ENCODE results near the gene MAML2.
A peak's percentile ranks its signal among the peaks of the same experiment; 100 is the strongest.

MAML2 gene

DNA sequence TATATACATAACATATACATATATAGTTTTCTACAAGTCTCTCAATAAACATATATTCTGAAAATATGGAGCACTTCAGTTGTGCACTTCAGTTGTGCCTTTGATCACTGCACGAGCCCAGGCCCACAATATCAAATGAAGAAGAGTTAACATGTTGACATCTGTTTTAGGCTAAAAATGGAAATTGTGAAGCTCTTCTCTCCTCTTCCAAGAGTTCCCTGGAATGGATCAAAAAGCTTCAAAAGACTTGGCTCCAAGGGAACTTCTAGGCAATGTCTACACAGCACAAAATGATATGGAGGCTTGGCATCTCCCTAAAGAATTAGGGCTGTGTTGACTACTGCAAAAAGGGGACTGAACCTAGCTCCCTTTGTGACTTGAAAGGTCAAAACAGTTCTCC lies 36.9 kb downstream of the MAML2 start:
- Histone ChIP-seq H3K4me3 (ENCODE audit: low read length) (no peak overlapping the region), H3K27ac (ENCODE audit: low read depth, low read length) (no peak overlapping the region), H3K9ac (ENCODE audit: low read depth, low read length) (peak overlapping the region; percentile 33; the same call in 1 of the 2 replicates), H3K9me3 (ENCODE audit: insufficient read depth, low read depth, low read length) (no peaks in the 10 kb centered on the region), H3K4me1 (ENCODE audit: insufficient read depth, low read length) (peaks cover 37% of the 10 kb centered on the region), H3K27me3 (ENCODE audit: insufficient read depth, low read length) (no peaks in the 10 kb centered on the region), H3K36me3 (ENCODE audit: insufficient read depth, low read length) (no peaks in the 10 kb centered on the region)
- 100% methylated on average over 1 of the region's 1 CpG for WGBS

GRCh38 chr11:96303980-96304379 lies 39.0 kb downstream of the MAML2 start:
- WGBS = 92% methylated on average over 3 of the region's 3 CpGs
- no peak overlapping the region for H3K27ac ChIP-seq (ENCODE audit: low read depth, low read length)
- H3K4me1 ChIP-seq (ENCODE audit: insufficient read depth, low read length) = peaks cover 38% of the 10 kb centered on the region
- no peak overlapping the region for H3K4me3 ChIP-seq (ENCODE audit: low read length)
- H3K9me3 ChIP-seq (ENCODE audit: insufficient read depth, low read depth, low read length) = no peaks in the 10 kb centered on the region
- no peaks in the 10 kb centered on the region for H3K36me3 ChIP-seq (ENCODE audit: insufficient read depth, low read length)
- no peak overlapping the region for H3K9ac ChIP-seq (ENCODE audit: low read depth, low read length)
- H3K27me3 ChIP-seq (ENCODE audit: insufficient read depth, low read length) = no peaks in the 10 kb centered on the region

GRCh38 chr11:96303064-96303463 lies 39.9 kb downstream of the MAML2 start:
- 92% methylated on average over 1 of the region's 1 CpG for WGBS
- H3K4me1 ChIP-seq (ENCODE audit: insufficient read depth, low read length) = peaks cover 30% of the 10 kb centered on the region
- H3K9me3 ChIP-seq (ENCODE audit: insufficient read depth, low read depth, low read length) = no peaks in the 10 kb centered on the region
- H3K4me3 ChIP-seq (ENCODE audit: low read length) = no peak overlapping the region
- H3K36me3 ChIP-seq (ENCODE audit: insufficient read depth, low read length) = no peaks in the 10 kb centered on the region
- no peaks in the 10 kb centered on the region for H3K27me3 ChIP-seq (ENCODE audit: insufficient read depth, low read length)
- H3K27ac ChIP-seq (ENCODE audit: low read depth, low read length) = no peak overlapping the region
- H3K9ac ChIP-seq (ENCODE audit: low read depth, low read length) = no peak overlapping the region

DNA sequence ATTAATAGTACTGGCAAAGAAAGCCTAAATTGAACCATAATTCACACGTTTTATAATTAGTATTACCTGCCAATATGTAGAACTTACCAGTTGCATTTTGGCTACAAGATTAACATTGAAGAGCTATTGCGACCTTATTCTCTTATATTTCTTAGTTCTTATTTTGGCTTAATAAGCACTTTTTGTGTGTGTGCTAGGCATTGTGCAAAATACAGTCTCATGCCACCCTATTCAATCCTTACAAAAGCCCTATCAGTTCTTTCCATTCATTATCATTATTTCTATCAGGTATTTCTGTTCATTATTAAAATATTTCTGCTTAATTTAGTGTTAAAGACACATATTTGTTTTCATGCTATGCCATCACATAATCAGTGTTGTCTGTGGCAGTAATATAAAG lies 41.2 kb downstream of the MAML2 start:
- peaks cover 20% of the 10 kb centered on the region for H3K4me1 ChIP-seq (ENCODE audit: insufficient read depth, low read length)
- no peak overlapping the region for H3K27ac ChIP-seq (ENCODE audit: low read depth, low read length)
- H3K4me3 ChIP-seq (ENCODE audit: low read length) = no peak overlapping the region
- no peaks in the 10 kb centered on the region for H3K27me3 ChIP-seq (ENCODE audit: insufficient read depth, low read length)
- H3K9me3 ChIP-seq (ENCODE audit: insufficient read depth, low read depth, low read length) = no peaks in the 10 kb centered on the region
- 91% methylated on average over 1 of the region's 2 CpGs for WGBS
- H3K9ac ChIP-seq (ENCODE audit: low read depth, low read length) = no peak overlapping the region
- no peaks in the 10 kb centered on the region for H3K36me3 ChIP-seq (ENCODE audit: insufficient read depth, low read length)

DNA sequence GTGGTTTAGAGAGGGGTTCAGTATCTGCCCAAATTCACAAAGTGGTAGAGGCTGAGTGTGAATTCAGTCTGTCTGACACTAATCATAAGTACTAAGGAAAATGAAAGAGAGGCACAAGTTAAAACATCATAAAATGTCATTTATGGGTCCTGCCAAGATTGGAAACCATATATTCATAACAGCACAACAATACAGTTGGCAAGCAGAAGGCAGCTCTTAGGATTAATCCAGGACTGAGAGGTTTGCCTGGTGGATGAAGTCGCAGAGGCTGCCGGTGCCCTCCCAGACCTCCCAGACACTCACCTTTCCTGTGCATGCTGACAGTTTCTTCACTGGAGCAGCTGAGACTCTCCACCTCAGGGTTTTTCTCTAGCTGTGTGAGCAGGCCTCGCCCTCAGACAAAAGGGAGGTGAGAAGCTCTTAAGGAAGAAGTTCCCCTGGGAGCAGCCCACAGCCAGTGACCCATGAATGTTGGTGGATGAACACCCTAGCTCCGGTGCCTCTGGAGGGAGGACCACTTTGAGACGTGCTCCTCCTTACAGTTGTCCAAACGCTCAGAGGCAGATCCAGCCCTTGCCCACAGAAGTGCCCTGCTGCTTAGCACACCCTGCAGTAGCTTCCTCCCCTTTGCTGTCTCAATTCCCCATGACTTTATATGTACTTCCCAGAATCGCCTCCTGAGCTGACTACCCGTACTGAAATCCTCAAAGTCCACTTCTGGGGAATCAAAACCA lies 43.7 kb downstream of the MAML2 start:
- Histone ChIP-seq H3K27me3 (ENCODE audit: insufficient read depth, low read length) (no peaks in the 10 kb centered on the region), H3K9me3 (ENCODE audit: insufficient read depth, low read depth, low read length) (no peaks in the 10 kb centered on the region), H3K36me3 (ENCODE audit: insufficient read depth, low read length) (no peaks in the 10 kb centered on the region), H3K9ac (ENCODE audit: low read depth, low read length) (no peak overlapping the region), H3K27ac (ENCODE audit: low read depth, low read length) (no peak overlapping the region), H3K4me3 (ENCODE audit: low read length) (no peak overlapping the region), H3K4me1 (ENCODE audit: insufficient read depth, low read length) (peaks cover 17% of the 10 kb centered on the region)
- 87% methylated on average over 8 of the region's 8 CpGs for WGBS

DNA sequence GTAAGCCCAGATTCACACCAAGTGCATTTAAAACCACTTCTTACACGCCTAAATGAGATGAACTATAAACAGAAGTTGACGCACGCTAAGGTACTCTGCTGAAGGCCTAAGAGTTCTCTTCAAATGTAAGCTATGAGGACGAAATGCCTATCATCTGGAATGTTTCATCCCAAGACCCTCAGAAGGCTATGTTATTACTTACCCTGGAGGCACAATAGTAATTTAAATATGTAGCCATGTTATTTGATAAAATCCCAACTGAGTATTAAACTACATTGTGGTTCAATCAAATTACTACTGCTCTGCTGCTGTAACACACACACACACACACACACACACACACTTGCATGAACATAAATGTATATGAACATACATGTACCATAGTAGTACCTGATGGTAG lies 47.6 kb downstream of the MAML2 start:
- Histone ChIP-seq H3K27me3 (ENCODE audit: insufficient read depth, low read length) (no peaks in the 10 kb centered on the region), H3K4me1 (ENCODE audit: insufficient read depth, low read length) (peaks cover 21% of the 10 kb centered on the region), H3K4me3 (ENCODE audit: low read length) (no peak overlapping the region), H3K9ac (ENCODE audit: low read depth, low read length) (no peak overlapping the region), H3K27ac (ENCODE audit: low read depth, low read length) (no peak overlapping the region), H3K9me3 (ENCODE audit: insufficient read depth, low read depth, low read length) (no peaks in the 10 kb centered on the region), H3K36me3 (ENCODE audit: insufficient read depth, low read length) (no peaks in the 10 kb centered on the region)
- WGBS = 94% methylated on average over 4 of the region's 4 CpGs

GRCh38 chr11:96294289-96294688 lies 48.7 kb downstream of the MAML2 start:
- no peaks in the 10 kb centered on the region for H3K9me3 ChIP-seq (ENCODE audit: insufficient read depth, low read depth, low read length)
- 95% methylated on average over 3 of the region's 3 CpGs for WGBS
- no peak overlapping the region for H3K9ac ChIP-seq (ENCODE audit: low read depth, low read length)
- H3K36me3 ChIP-seq (ENCODE audit: insufficient read depth, low read length) = no peaks in the 10 kb centered on the region
- no peaks in the 10 kb centered on the region for H3K27me3 ChIP-seq (ENCODE audit: insufficient read depth, low read length)
- peaks cover 12% of the 10 kb centered on the region; the same call in 1 of the 2 replicates for H3K4me1 ChIP-seq (ENCODE audit: insufficient read depth, low read length)
- no peak overlapping the region for H3K4me3 ChIP-seq (ENCODE audit: low read length)
- no peak overlapping the region for H3K27ac ChIP-seq (ENCODE audit: low read depth, low read length)

GRCh38 chr11:96293598-96294021 lies 49.4 kb downstream of the MAML2 start:
- Histone ChIP-seq H3K4me1 (ENCODE audit: insufficient read depth, low read length) (peaks cover 11% of the 10 kb centered on the region; the same call in 1 of the 2 replicates), H3K36me3 (ENCODE audit: insufficient read depth, low read length) (no peaks in the 10 kb centered on the region), H3K9me3 (ENCODE audit: insufficient read depth, low read depth, low read length) (no peaks in the 10 kb centered on the region), H3K9ac (ENCODE audit: low read depth, low read length) (no peak overlapping the region), H3K27ac (ENCODE audit: low read depth, low read length) (no peak overlapping the region), H3K4me3 (ENCODE audit: low read length) (no peak overlapping the region), H3K27me3 (ENCODE audit: insufficient read depth, low read length) (no peaks in the 10 kb centered on the region)
- 83% methylated on average over 3 of the region's 3 CpGs for WGBS

- H3K36me3 ChIP-seq (ENCODE audit: insufficient read depth, low read length) = no peaks in the 10 kb centered on the region
- H3K27ac ChIP-seq (ENCODE audit: low read depth, low read length) = no peak overlapping the region
- H3K4me3 ChIP-seq (ENCODE audit: low read length) = no peak overlapping the region
- no peaks in the 10 kb centered on the region for H3K27me3 ChIP-seq (ENCODE audit: insufficient read depth, low read length)
- H3K9me3 ChIP-seq (ENCODE audit: insufficient read depth, low read depth, low read length) = no peaks in the 10 kb centered on the region
- WGBS = 100% methylated on average over 1 of the region's 2 CpGs
- H3K9ac ChIP-seq (ENCODE audit: low read depth, low read length) = no peak overlapping the region
- H3K4me1 ChIP-seq (ENCODE audit: insufficient read depth, low read length) = peaks cover 11% of the 10 kb centered on the region; the same call in 1 of the 2 replicates
These were observed 49.9 kb downstream of the MAML2 start for GRCh38 chr11:96293109-96293508.

DNA sequence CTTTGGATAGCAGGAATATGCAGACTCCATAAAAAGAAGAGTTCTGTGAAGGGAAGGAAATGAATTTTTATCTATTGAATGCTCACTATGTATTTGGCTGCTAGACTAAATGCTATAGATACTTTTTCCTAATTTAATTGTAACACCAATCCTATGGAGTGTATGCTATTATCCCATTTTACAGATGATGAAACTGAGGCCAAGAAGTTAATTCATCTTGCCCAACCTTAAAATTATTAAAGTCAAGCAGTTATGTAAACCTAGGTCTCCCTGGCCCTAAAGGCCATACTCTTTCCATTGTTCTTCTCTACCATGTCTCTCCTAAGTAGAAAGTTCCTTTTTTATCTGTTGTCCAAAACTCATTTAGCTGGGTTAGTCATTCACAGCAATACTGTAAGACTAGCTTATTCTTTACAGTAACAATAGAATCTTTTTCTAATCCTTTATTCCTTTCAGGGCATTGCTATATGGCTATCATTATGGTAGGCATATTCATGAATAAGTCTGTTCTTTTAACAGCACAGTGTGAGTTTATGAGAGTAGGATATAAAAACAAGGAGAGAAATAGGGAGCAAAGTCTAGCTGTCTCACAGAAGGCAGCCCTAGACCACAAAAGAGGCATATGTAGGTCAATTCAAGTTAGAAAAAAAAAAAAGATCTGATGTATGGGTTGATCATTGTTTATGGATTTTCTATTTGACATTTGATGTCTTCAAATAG lies 50.5 kb downstream of the MAML2 start:
- H3K27me3 ChIP-seq (ENCODE audit: insufficient read depth, low read length) = no peaks in the 10 kb centered on the region
- no peak overlapping the region for H3K27ac ChIP-seq (ENCODE audit: low read depth, low read length)
- peaks cover 11% of the 10 kb centered on the region; the same call in 1 of the 2 replicates for H3K4me1 ChIP-seq (ENCODE audit: insufficient read depth, low read length)
- H3K36me3 ChIP-seq (ENCODE audit: insufficient read depth, low read length) = no peaks in the 10 kb centered on the region
- no peaks in the 10 kb centered on the region for H3K9me3 ChIP-seq (ENCODE audit: insufficient read depth, low read depth, low read length)
- H3K4me3 ChIP-seq (ENCODE audit: low read length) = no peak overlapping the region
- H3K9ac ChIP-seq (ENCODE audit: low read depth, low read length) = no peak overlapping the region

DNA sequence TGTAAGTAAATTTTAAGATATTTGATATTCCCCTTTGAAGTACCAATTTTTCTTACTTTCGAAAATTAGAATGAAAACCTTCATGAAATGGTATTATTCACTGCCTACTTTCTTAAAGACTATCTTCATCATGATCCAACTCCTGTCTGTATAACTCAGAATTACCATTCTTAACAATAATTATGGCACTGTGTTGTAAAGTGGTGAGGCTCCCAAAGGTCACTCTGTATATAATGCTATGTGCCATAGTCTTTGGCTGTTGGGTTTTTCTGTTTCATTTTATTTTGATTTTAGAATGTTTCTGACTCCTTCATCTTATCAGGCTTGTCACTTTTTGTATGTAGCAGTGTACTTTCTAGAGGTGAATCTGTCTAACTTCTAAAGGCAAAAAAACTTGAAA lies 52.4 kb downstream of the MAML2 start:
- 100% methylated on average over 1 of the region's 1 CpG for WGBS
- no peaks in the 10 kb centered on the region for H3K36me3 ChIP-seq (ENCODE audit: insufficient read depth, low read length)
- H3K4me1 ChIP-seq (ENCODE audit: insufficient read depth, low read length) = peaks cover 7% of the 10 kb centered on the region; the same call in 1 of the 2 replicates

More for the DNA sequence above, 52.4 kb downstream of the MAML2 start:
- Histone ChIP-seq H3K9me3 (ENCODE audit: insufficient read depth, low read depth, low read length) (no peaks in the 10 kb centered on the region), H3K4me3 (ENCODE audit: low read length) (no peak overlapping the region), H3K27me3 (ENCODE audit: insufficient read depth, low read length) (no peaks in the 10 kb centered on the region), H3K9ac (ENCODE audit: low read depth, low read length) (no peak overlapping the region), H3K27ac (ENCODE audit: low read depth, low read length) (no peak overlapping the region)

Measured in HUES64 (cell line).